ENCODE results near the gene KCNQ1.

- no peak for TF ChIP-seq CTCF (conservative IDR thresholded peaks at IDR 0.05 in 1 of 2, IDR thresholded peaks at IDR 0.05 in 1 of 2; ENCODE audit: low read depth in 1 of 2, low read length in 2 of 2)
- no peak for TF ChIP-seq EZH2 (IDR thresholded peaks at IDR 0.05; ENCODE audit: low read length, missing control alignments)
Observed at GRCh38 chr11:2788168-2789071, 343.6 kb downstream of the KCNQ1 start.

Data from fibroblast of lung (primary cell).